ENCODE results near the gene PAM.

DNA sequence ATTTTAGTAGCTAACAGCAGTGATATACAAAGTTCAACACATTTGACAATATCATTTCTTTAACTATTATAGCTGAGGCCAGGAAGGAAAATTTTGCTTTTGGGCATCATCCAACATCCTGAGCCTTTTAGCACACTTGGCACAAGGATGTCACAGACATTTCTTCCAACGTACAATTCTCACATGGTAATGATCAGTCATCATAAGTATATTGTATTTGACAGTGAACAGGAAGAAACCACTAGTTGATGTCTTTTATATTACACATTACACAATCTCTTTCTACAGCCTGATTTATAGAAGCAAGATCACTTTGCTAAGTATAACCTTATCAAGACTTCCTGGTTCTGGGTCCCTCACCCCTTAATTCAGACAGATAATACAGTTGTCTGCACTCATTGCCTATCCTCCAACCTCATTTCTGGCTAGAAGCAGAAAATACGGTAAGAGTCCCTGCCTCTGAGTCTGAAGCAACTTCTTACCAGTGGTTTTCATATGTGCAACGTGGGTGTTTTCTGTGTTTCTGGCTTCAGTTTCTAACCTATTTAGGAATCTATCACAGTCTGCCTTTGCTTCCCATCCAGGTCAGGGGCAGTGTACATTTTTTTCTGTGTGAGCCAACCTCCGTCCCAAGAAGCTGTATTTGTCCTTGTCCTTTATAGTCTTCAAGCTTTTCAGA lies 167.8 kb downstream of the PAM start:
- TF ChIP-seq SUZ12 (IDR thresholded peaks at IDR 0.05; ENCODE audit: extremely low read depth, insufficient read depth, insufficient read length) (no peak), YY1 (IDR thresholded peaks at IDR 0.05; ENCODE audit: insufficient read depth, insufficient read length) (no peak)
